Coronary artery (tissue), 2 donors: ENCODE measurements around the gene KRTAP4-3.
"Not testable (repeated sequence)": the region's sequence is repeated elsewhere in the genome, so short reads cannot be mapped to it uniquely, and the experiment has no call there.

ENCODE experiments used
- DNase-seq: peaks from one replicate; pipeline ENCODE4 v3.0.0-alpha.2; 2017; ENCODE audit warnings: low spot score
- H3K27ac ChIP-seq, 2 donors: fragments of 200-600 bp; sonication (generic); one replicate each; pipeline ENCODE4 v1.5.1; 2016 to 2019
- H3K4me3 ChIP-seq: fragments of 200-600 bp; sonication (generic); 2 replicates; pipeline ENCODE4 v1.5.1; 2016; ENCODE audit warnings: mild to moderate bottlenecking, moderate library complexity
- CTCF ChIP-seq: fragments of 200-600 bp; sonication (generic); IDR thresholded peaks from one replicate; pipeline ENCODE4 v1.5.1; 2019; ENCODE audit warnings: antibody characterized with exemption

KRTAP4-3 gene

GRCh38 chr17:41141361-41141760, 26.7 kb downstream of the KRTAP4-3 start:
- no peak for TF ChIP-seq CTCF
- DNase-seq, result no peak
- Histone ChIP-seq H3K4me3 (no peak overlapping the region), H3K27ac (no peak overlapping the region)

DNA sequence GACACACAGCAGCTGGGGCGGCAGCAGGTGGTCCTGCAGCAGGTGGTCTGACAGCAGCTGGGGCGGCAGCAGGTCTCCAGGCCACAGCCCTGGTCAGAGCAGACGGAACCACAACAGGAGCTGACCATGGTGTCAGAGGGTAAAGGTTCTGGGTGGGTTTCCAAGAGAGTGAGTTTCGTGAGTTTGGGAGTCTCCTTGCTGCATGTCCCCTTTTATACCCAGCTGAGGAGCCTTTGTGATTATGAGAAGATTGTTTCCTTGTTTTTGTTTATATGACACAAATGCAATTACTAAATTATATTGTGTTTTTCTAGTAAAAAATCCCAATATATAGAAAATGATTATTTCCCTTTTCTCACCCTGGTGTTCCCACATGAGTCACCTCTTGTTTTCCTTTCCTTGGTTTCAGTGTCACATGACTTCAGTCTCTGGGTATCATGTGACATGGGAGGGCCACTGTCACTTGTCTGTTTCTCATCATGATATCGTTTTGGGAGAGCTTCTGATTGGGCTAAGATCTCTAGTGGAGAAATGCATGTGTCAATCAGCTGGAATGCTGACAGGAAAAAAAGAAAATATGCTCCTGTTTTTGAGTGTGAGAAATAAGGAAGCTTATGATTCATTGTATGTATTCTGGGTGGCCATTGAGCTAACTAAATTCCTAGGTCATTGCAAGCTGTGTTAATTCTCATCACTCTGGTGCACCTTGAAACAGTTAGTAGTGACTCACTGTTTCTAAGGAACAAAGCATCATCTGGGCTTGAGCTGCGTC, 27.5 kb downstream of the KRTAP4-3 start, which contains the start of gene KRTAP4-6:
KRTAP4-6 (minus strand) TSS at position 185 of the 772 bp plus-strand sequence; CDS start at position 128, 57 bp downstream.
- H3K27ac ChIP-seq, result no peak within 1 kb of the TSS
- no peak for TF ChIP-seq CTCF
- no peak within 1 kb of the TSS for H3K4me3 ChIP-seq
- DNase-seq, result no peak

GRCh38 chr17:41139865-41140264, 28.2 kb downstream of the KRTAP4-3 start:
- H3K4me3 ChIP-seq, DNase-seq, H3K27ac ChIP-seq: not testable (repeated sequence)

- Histone ChIP-seq H3K27ac (no peak overlapping the region), H3K4me3 (no peak overlapping the region)
- DNase-seq, result no peak
- no peak for TF ChIP-seq CTCF
Observed at GRCh38 chr17:41133880-41134735, 33.9 kb downstream of the KRTAP4-3 start.

- no peak for DNase-seq
- no peak overlapping the region for H3K27ac ChIP-seq
- no peak overlapping the region for H3K4me3 ChIP-seq
- TF ChIP-seq CTCF, result no peak
Observed at GRCh38 chr17:41131979-41132378, 36.0 kb downstream of the KRTAP4-3 start.

GRCh38 chr17:41127371-41127770, 40.6 kb downstream of the KRTAP4-3 start:
- no peak for DNase-seq
- H3K27ac ChIP-seq, result no peak overlapping the region
- no peak for TF ChIP-seq CTCF
- H3K4me3 ChIP-seq, result no peak overlapping the region

DNA sequence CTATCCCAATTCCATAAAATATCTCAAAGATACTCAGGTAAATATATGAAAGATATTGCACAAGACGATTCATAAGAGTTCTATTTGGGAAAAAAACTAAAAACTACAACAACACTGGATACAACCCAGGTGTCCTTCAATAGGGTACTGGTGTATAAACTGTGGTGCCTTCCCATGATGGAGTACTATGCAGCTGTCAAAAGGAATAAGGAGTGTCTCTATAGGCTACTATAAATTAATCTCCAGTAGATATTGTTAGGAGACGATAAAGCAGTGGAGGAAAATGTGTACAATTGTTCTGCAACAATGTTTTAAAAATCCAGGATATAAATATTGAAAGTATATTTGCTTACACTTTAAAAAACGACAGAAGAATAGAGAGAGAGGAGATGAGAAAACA, 41.6 kb downstream of the KRTAP4-3 start:
- Histone ChIP-seq H3K4me3 (no peak overlapping the region), H3K27ac (no peak overlapping the region)
- DNase-seq, result no peak
- TF ChIP-seq CTCF, result no peak
